NCI-H1417 treated with DMSO at 0.1 percent for 48 hours (cell line): ENCODE data around the gene AK1.

Experiments used
- DNase-seq: peaks from one replicate; lab custom pipeline; 2025; lab: John Stamatoyannopoulos, UW

The AK1 gene

GRCh38 chr9:127817881-127818434 lies 59.5 kb downstream of the AK1 start:
- no peak for DNase-seq

GRCh38 chr9:127816728-127817127 lies 60.7 kb downstream of the AK1 start:
- no peak for DNase-seq
